ENCODE results near the gene ALG11.

DNA sequence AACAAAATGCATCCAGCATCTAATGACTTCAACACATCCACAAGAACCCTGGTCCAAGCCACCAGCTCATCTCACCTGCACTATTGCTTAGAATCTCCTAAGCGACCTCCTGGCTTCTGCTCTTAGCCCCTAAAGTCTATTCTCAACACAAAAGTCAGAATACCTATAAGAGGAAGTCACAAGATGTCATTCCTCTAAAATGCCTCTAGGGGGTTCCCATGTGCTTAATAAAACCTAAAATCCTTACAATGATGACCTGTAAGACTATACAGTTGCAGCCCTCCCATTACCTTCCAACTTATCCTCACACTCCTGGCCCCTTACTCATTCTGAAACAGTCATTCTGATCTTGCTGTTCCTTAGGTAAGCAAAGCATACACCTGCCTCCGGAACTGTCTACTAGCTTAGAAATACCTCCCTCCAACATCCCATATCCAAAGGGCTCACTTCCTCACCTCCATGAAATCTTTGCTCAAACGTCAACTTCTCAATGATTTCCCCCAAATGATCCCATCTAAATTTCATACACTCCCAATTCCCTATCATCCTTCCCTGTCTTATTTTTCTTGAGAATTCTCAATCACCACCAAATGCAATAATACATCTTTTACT is 11.0 kb upstream of the ALG11 start:
- TF ChIP-seq, protein P1, sequence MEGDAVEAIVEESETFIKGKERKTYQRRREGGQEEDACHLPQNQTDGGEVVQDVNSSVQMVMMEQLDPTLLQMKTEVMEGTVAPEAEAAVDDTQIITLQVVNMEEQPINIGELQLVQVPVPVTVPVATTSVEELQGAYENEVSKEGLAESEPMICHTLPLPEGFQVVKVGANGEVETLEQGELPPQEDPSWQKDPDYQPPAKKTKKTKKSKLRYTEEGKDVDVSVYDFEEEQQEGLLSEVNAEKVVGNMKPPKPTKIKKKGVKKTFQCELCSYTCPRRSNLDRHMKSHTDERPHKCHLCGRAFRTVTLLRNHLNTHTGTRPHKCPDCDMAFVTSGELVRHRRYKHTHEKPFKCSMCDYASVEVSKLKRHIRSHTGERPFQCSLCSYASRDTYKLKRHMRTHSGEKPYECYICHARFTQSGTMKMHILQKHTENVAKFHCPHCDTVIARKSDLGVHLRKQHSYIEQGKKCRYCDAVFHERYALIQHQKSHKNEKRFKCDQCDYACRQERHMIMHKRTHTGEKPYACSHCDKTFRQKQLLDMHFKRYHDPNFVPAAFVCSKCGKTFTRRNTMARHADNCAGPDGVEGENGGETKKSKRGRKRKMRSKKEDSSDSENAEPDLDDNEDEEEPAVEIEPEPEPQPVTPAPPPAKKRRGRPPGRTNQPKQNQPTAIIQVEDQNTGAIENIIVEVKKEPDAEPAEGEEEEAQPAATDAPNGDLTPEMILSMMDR (IDR thresholded peaks at IDR 0.05), result peak; percentile 48 to 68 (median 62)
- TF ChIP-seq POLR2A (IDR thresholded peaks at IDR 0.05), result no peak

Measured in adrenal gland (tissue), 5 donors.